ENCODE measurements around the gene NMD3. TPM values are rescaled to one million over a fixed set of nuclear protein-coding genes. Genes with fewer than 3 reads are reported as not detected.

NMD3 gene
- polyA plus RNA-seq, 3 donors from 2014 or later: 38.1 to 48.7 (median 41.0) TPM

DNA sequence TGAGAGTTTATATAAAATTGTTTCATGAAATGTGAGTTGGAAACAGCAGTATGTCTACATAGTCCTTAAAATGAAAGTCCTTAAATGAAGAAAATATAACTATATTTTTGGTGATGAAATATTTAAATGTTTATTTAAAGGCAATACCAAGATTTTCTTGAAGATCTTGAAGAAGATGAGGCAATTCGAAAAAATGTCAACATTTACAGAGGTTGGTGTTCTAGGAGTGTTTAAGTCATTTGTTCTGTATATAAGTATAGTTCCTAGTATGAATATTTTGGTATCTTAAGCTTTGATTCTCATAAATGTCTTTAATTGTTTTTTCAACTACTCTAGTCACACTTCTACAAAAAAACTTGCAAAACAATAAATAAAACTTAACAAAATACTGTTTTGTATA is 29.0 kb downstream of the NMD3 start:
- Mint-ChIP-seq H3K4me3 (no peak overlapping the region), H3K27ac (no peak overlapping the region), H3K27me3 (ENCODE audit: low read depth in 3 of 3) (peaks cover 0 to 5% (median 0%) of the 10 kb centered on the region in 3 donors), H3K4me1 (peaks cover 16 to 17% of the 10 kb centered on the region in 2 donors), H3K36me3 (peaks cover 30 to 45% (median 34%) of the 10 kb centered on the region in 3 donors), H3K9me3 (no peaks in the 10 kb centered on the region)
- DNase-seq: no peak

DNA sequence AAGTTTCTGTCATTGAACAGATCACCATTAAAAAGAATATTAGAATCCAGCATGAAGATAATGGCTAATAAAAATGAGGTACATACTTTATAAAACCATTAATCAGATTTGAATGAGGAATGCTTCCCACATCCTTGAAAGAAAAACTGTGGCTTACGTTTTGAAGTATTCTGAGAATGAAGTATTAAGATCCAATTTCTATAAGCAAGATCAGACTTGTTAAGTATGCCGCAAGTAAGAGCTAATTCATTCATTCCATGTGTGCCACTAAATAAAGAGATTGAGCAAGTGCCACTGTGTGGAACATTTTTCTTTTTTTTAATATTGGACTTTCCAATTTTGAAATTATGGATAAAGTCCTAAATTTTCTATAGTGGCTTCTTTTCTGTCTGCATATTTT is 30.6 kb downstream of the NMD3 start:
- no peak overlapping the region for H3K4me3 Mint-ChIP-seq
- H3K27ac Mint-ChIP-seq: no peak overlapping the region
- H3K4me1 Mint-ChIP-seq: peaks cover 25 to 27% of the 10 kb centered on the region in 2 donors
- peaks cover 30 to 44% (median 34%) of the 10 kb centered on the region in 3 donors for H3K36me3 Mint-ChIP-seq
- peaks cover 0 to 5% (median 0%) of the 10 kb centered on the region in 3 donors for H3K27me3 Mint-ChIP-seq (ENCODE audit: low read depth in 3 of 3)
- H3K9me3 Mint-ChIP-seq: no peaks in the 10 kb centered on the region
- no peak for DNase-seq

DNA sequence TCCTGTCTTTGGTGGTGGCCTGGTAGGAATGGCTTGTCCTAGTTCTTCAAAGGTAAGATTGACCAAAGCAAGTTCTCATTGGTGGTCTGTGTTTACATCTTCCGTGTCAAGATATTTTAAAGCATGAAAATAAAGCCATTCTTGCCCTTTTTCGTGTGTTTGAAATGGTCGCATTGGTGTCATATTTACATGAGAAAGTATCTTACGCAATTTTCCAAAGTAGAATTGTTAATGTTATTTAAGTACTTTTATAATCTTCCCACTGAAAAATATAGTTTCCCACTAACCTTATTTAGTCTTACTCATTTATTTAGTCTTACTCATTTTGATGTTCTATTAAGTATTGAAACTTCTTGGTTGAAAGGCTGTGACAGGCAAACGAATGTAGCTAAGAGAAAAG is 31.0 kb downstream of the NMD3 start:
- Mint-ChIP-seq H3K9me3 (no peaks in the 10 kb centered on the region), H3K36me3 (peaks cover 28 to 45% (median 31%) of the 10 kb centered on the region in 3 donors), H3K4me3 (no peak overlapping the region), H3K4me1 (peaks cover 25 to 30% of the 10 kb centered on the region in 2 donors), H3K27ac (peak overlapping the region in 1 of 6 donors; percentile 56), H3K27me3 (ENCODE audit: low read depth in 3 of 3) (peaks cover 0 to 5% (median 0%) of the 10 kb centered on the region in 3 donors)
- no peak for DNase-seq

GRCh38 chr3:161253711-161254110 is 32.6 kb downstream of the NMD3 start:
- Mint-ChIP-seq H3K9me3 (no peaks in the 10 kb centered on the region), H3K4me1 (peaks cover 25 to 30% of the 10 kb centered on the region in 2 donors), H3K36me3 (peaks cover 32 to 43% (median 34%) of the 10 kb centered on the region in 3 donors), H3K27me3 (ENCODE audit: low read depth in 3 of 3) (peaks cover 0 to 5% (median 0%) of the 10 kb centered on the region in 3 donors), H3K4me3 (peak overlapping the region in 4 of 5 donors; percentile 0 to 39 (median 31)), H3K27ac (peak overlapping the region in 5 of 6 donors; percentile 19 to 71 (median 63))
- no peak for DNase-seq

- Mint-ChIP-seq H3K27me3 (ENCODE audit: low read depth in 3 of 3) (peaks cover 0 to 5% (median 0%) of the 10 kb centered on the region in 3 donors), H3K9me3 (no peaks in the 10 kb centered on the region), H3K4me3 (peak overlapping the region; percentile 48 to 75 (median 58)), H3K36me3 (peaks cover 29 to 38% (median 31%) of the 10 kb centered on the region in 3 donors), H3K27ac (peak overlapping the region; percentile 19 to 87 (median 76)), H3K4me1 (peaks cover 25 to 30% of the 10 kb centered on the region in 2 donors)
- DNase-seq: peak; percentile 24 to 39 (median 32)
These were observed 33.8 kb downstream of the NMD3 start for GRCh38 chr3:161254861-161255260.

DNA sequence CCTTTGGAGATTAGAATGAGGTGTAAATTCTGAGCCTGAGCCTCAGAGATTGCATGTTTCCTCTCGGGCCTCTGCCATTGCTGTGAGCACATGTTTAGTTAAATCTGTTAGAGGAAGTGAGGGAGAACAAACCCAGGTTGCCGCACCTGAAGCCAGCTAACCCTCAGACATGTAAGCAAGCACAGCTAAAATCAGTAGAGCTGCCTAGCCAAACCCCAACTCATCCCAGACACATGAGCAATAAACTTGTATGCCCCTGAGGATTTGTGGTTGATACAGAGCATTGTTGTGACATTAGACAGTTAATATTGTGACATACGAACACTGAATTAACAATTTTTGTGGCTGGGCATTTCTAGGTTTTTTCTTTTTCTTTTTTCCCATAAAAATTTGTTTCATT is 41.9 kb downstream of the NMD3 start:
- no peaks in the 10 kb centered on the region for H3K9me3 Mint-ChIP-seq
- no peak overlapping the region for H3K4me3 Mint-ChIP-seq
- H3K27me3 Mint-ChIP-seq (ENCODE audit: low read depth in 3 of 3): peaks cover 0 to 3% (median 0%) of the 10 kb centered on the region in 3 donors
- peaks cover 6 to 8% of the 10 kb centered on the region in 2 donors for H3K4me1 Mint-ChIP-seq
- H3K36me3 Mint-ChIP-seq: peaks cover 12 to 43% (median 27%) of the 10 kb centered on the region in 3 donors
- H3K27ac Mint-ChIP-seq: no peak overlapping the region
- no peak for DNase-seq

GRCh38 chr3:161264852-161265251 is 43.7 kb downstream of the NMD3 start:
- no peak overlapping the region for H3K4me3 Mint-ChIP-seq
- H3K36me3 Mint-ChIP-seq: peaks cover 7 to 40% (median 24%) of the 10 kb centered on the region in 3 donors
- peaks cover 0 to 3% (median 0%) of the 10 kb centered on the region in 3 donors for H3K27me3 Mint-ChIP-seq (ENCODE audit: low read depth in 3 of 3)
- H3K4me1 Mint-ChIP-seq: peaks cover 6 to 8% of the 10 kb centered on the region in 2 donors
- no peak overlapping the region for H3K27ac Mint-ChIP-seq
- no peaks in the 10 kb centered on the region for H3K9me3 Mint-ChIP-seq
- no peak for DNase-seq

GRCh38 chr3:161265916-161266571 is 44.9 kb downstream of the NMD3 start:
- H3K27me3 Mint-ChIP-seq (ENCODE audit: low read depth in 3 of 3): peaks cover 0 to 3% (median 0%) of the 10 kb centered on the region in 3 donors
- peaks cover 6 to 10% of the 10 kb centered on the region in 2 donors for H3K4me1 Mint-ChIP-seq
- no peak for DNase-seq
- H3K27ac Mint-ChIP-seq: no peak overlapping the region
- peaks cover 10 to 38% (median 27%) of the 10 kb centered on the region in 3 donors for H3K36me3 Mint-ChIP-seq
- no peak overlapping the region for H3K4me3 Mint-ChIP-seq
- no peaks in the 10 kb centered on the region for H3K9me3 Mint-ChIP-seq

DNA sequence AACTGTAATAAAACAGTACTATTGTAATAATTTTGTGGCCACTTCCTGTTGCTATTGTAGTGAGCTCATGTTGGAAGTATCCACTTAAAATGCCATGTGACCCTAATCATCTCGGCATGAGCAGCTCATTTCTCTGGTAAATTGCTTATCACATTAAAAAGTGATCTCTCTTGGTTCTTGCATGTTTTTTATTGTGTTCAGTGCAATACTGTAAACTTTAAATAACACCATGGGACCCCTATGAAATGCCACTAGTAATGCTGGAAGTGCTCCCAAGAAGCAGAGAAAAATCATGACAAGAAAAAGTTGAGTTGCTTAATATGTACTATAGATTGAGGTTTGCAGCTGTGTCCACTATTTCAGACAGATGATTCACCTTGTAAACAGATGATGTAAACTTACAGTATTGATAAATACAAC is 45.6 kb downstream of the NMD3 start:
- Mint-ChIP-seq H3K36me3 (peaks cover 15 to 44% (median 30%) of the 10 kb centered on the region in 3 donors), H3K27me3 (ENCODE audit: low read depth in 3 of 3) (peaks cover 0 to 2% (median 0%) of the 10 kb centered on the region in 3 donors), H3K4me1 (peaks cover 6 to 17% of the 10 kb centered on the region in 2 donors), H3K4me3 (no peak overlapping the region), H3K9me3 (no peaks in the 10 kb centered on the region), H3K27ac (no peak overlapping the region)
- no peak for DNase-seq

GRCh38 chr3:161267646-161268045 is 46.5 kb downstream of the NMD3 start:
- Mint-ChIP-seq H3K36me3 (peaks cover 15 to 39% (median 27%) of the 10 kb centered on the region in 3 donors), H3K27me3 (ENCODE audit: low read depth in 3 of 3) (no peaks in the 10 kb centered on the region), H3K9me3 (no peaks in the 10 kb centered on the region), H3K27ac (no peak overlapping the region), H3K4me3 (no peak overlapping the region), H3K4me1 (peaks cover 6 to 15% of the 10 kb centered on the region in 2 donors)
- no peak for DNase-seq

GRCh38 chr3:161268601-161269000 is 47.5 kb downstream of the NMD3 start:
- Mint-ChIP-seq H3K27me3 (ENCODE audit: low read depth in 3 of 3) (no peaks in the 10 kb centered on the region), H3K9me3 (no peaks in the 10 kb centered on the region), H3K4me3 (no peak overlapping the region), H3K4me1 (peaks cover 2 to 8% of the 10 kb centered on the region in 2 donors), H3K27ac (peak overlapping the region in 1 of 6 donors; percentile 8), H3K36me3 (peaks cover 13 to 36% (median 24%) of the 10 kb centered on the region in 3 donors)
- no peak for DNase-seq

- H3K4me1 Mint-ChIP-seq: peaks cover 0 to 25% of the 10 kb centered on the region in 2 donors
- H3K27me3 Mint-ChIP-seq (ENCODE audit: low read depth in 3 of 3): peaks cover 0 to 2% (median 0%) of the 10 kb centered on the region in 3 donors
- no peak overlapping the region for H3K4me3 Mint-ChIP-seq
- no peak overlapping the region for H3K27ac Mint-ChIP-seq
- DNase-seq: no peak
- H3K36me3 Mint-ChIP-seq: peaks cover 17 to 25% (median 18%) of the 10 kb centered on the region in 3 donors
- no peaks in the 10 kb centered on the region for H3K9me3 Mint-ChIP-seq
These were observed 49.9 kb downstream of the NMD3 start for GRCh38 chr3:161270991-161271390.

DNA sequence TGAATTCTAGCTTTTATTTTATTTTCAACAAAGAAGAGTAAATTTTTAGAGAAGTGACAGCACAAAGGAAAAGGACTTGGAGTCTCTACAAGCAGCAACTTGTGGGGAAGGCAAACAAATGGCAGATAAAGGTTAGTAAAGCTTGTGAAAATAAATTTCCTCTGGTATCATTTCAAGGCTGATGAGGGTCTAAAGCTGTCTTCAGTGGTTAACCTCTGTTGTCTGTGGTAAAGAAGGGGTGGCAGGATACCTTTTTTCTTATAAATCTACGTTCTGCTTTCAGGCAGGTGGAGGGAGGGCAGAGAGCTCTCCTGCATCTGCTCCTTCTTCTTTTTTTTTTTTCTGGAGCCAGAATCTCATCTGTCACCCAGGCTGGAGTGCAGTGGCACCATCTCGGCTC is 50.5 kb downstream of the NMD3 start:
- Mint-ChIP-seq H3K27ac (no peak overlapping the region), H3K27me3 (ENCODE audit: low read depth in 3 of 3) (peaks cover 0 to 3% (median 2%) of the 10 kb centered on the region in 3 donors), H3K9me3 (peaks cover 0 to 6% (median 0%) of the 10 kb centered on the region in 6 donors), H3K4me3 (no peak overlapping the region), H3K4me1 (peaks cover 0 to 25% of the 10 kb centered on the region in 2 donors), H3K36me3 (peaks cover 22 to 29% (median 24%) of the 10 kb centered on the region in 3 donors)
- DNase-seq: peak in 1 of 3 donors; percentile 11

GRCh38 chr3:161272524-161272923 is 51.4 kb downstream of the NMD3 start:
- Mint-ChIP-seq H3K9me3 (peaks cover 2 to 14% (median 7%) of the 10 kb centered on the region in 6 donors), H3K4me3 (no peak overlapping the region), H3K27ac (no peak overlapping the region), H3K4me1 (peaks cover 0 to 25% of the 10 kb centered on the region in 2 donors), H3K36me3 (peaks cover 26 to 37% (median 31%) of the 10 kb centered on the region in 3 donors), H3K27me3 (ENCODE audit: low read depth in 3 of 3) (peaks cover 2 to 3% (median 2%) of the 10 kb centered on the region in 3 donors)
- DNase-seq: no peak

Data from immature natural killer cell (primary cell).